OCI-LY7 (cell line): Measurements from ENCODE around the gene ANKMY1. TPM values are rescaled to one million over a fixed set of nuclear protein-coding genes. Genes with fewer than 3 reads are reported as not detected.
"Not testable (repeated sequence)": the region's sequence is repeated elsewhere in the genome, so short reads cannot be mapped to it uniquely, and the experiment has no call there.

Experiments
- BruUV-seq: library from RNA; stranded (reverse); fragments of 400-500 nt; replicated peaks from 2 replicates; lab custom pipeline; 2021; lab: Mats Ljungman, UMichigan
- CTCF ChIA-PET: fragments of 300-600 bp; sonication (Branson Sonifier 250); formaldehyde crosslinking; loops from one replicate; lab custom pipeline; 2022; ENCODE audit warnings: antibody characterized with exemption; ENCODE audit not compliant: unreplicated experiment; lab: Charles Lee
- POLR2A ChIA-PET: fragments of 300-600 bp; sonication (Branson Sonifier 250); formaldehyde crosslinking; loops from one replicate; lab custom pipeline; 2022; ENCODE audit warnings: antibody characterized with exemption; lab: Charles Lee
- DNase-seq: peaks from one replicate; pipeline ENCODE4 v3.0.0-alpha.2; 2015; ENCODE audit warnings: low spot score
- H2AFZ ChIP-seq: fragments of 200-600 bp; sonication (generic), shearing (Covaris generic); 2 replicates; pipeline ENCODE4 v1.6.1; 2014; ENCODE audit warnings: mild to moderate bottlenecking, antibody characterized with exemption, low read length, moderate library complexity
- H3K27ac ChIP-seq: fragments of 200-600 bp; sonication (generic); 2 replicates; pipeline ENCODE4 v1.5.1; 2014; ENCODE audit warnings: mixed run types, low read depth, mild to moderate bottlenecking, moderate library complexity, low read length, inconsistent platforms; ENCODE audit not compliant: poor library complexity, severe bottlenecking
- H3K36me3 ChIP-seq: fragments of 200-600 bp; sonication (generic); 2 replicates; pipeline ENCODE4 v1.6.1; 2014; ENCODE audit warnings: mild to moderate bottlenecking, antibody characterized with exemption, low read length, moderate library complexity, mixed read lengths; ENCODE audit not compliant: insufficient read depth
- H3K4me1 ChIP-seq: fragments of 200-600 bp; sonication (generic); 2 replicates; pipeline ENCODE4 v1.5.1; 2014; ENCODE audit warnings: mild to moderate bottlenecking, low read length; ENCODE audit not compliant: insufficient read depth, poor library complexity, severe bottlenecking
- H3K4me2 ChIP-seq: fragments of 200-600 bp; sonication (generic); 2 replicates; pipeline ENCODE4 v1.6.1; 2014; ENCODE audit warnings: mild to moderate bottlenecking, low read length
- H3K4me3 ChIP-seq: fragments of 200-600 bp; sonication (generic); 2 replicates; pipeline ENCODE4 v1.5.1; 2014; ENCODE audit warnings: mild to moderate bottlenecking, low read depth, low read length; ENCODE audit not compliant: poor library complexity, severe bottlenecking
- H3K79me2 ChIP-seq: fragments of 200-600 bp; sonication (generic); 2 replicates; pipeline ENCODE4 v1.6.1; 2016; ENCODE audit warnings: low read depth, mild to moderate bottlenecking, low read length, moderate library complexity, mixed read lengths; ENCODE audit not compliant: insufficient read depth
- H3K9me2 ChIP-seq: fragments of 200-600 bp; sonication (generic); 2 replicates; pipeline ENCODE4 v1.6.1; 2016; ENCODE audit warnings: mild to moderate bottlenecking, low read length, mixed read lengths; ENCODE audit not compliant: insufficient read depth
- H3K9me3 ChIP-seq: fragments of 200-600 bp; sonication (generic); 2 replicates; pipeline ENCODE4 v1.6.1; 2014; ENCODE audit warnings: mild to moderate bottlenecking, mixed run types, low read length, mixed read lengths
- H4K20me1 ChIP-seq: fragments of 200-600 bp; sonication (generic); 2 replicates; pipeline ENCODE4 v1.6.1; 2014; ENCODE audit warnings: mild to moderate bottlenecking, antibody characterized with exemption, low read length, moderate library complexity, mixed read lengths; ENCODE audit not compliant: insufficient read depth
- EZH2phosphoT487 ChIP-seq: fragments of 200-600 bp; sonication (generic); IDR thresholded peaks from 2 replicates; pipeline ENCODE4 v1.6.1; 2018; ENCODE audit warnings: low read depth, borderline replicate concordance, mild to moderate bottlenecking, mixed run types, antibody characterized with exemption, low read length, moderate library complexity, mixed read lengths
- intact Hi-C: fragments of 100-400 bp; cut with micrococcal nuclease; formaldehyde crosslinking; loops from one replicate; pipeline ENCODE4 v1.10.0; 2022; ENCODE audit not compliant: unreplicated experiment
- total RNA-seq, 2 experiments: library from RNA; depleted of rRNA in 1 of 2; stranded (reverse); fragments of >200 nt in 1 of 2; shearing (Covaris generic) in 1 of 2; gene quantifications; 2 replicates each; pipeline ENCODE4 v1.2.3, GENCODE V29; 2014 to 2022
- TF ChIP-seq, protein P1 (sequence below): fragments of 200-600 bp; sonication (generic); conservative IDR thresholded peaks from 2 replicates; pipeline ENCODE4 v1.5.1; 2014; ENCODE audit warnings: mild to moderate bottlenecking, antibody characterized with exemption, low read length, moderate library complexity, mixed read lengths

The ANKMY1 gene
- total RNA-seq, 2 experiments from 2014 or later = 30.6 to 65.9 TPM

DNA sequence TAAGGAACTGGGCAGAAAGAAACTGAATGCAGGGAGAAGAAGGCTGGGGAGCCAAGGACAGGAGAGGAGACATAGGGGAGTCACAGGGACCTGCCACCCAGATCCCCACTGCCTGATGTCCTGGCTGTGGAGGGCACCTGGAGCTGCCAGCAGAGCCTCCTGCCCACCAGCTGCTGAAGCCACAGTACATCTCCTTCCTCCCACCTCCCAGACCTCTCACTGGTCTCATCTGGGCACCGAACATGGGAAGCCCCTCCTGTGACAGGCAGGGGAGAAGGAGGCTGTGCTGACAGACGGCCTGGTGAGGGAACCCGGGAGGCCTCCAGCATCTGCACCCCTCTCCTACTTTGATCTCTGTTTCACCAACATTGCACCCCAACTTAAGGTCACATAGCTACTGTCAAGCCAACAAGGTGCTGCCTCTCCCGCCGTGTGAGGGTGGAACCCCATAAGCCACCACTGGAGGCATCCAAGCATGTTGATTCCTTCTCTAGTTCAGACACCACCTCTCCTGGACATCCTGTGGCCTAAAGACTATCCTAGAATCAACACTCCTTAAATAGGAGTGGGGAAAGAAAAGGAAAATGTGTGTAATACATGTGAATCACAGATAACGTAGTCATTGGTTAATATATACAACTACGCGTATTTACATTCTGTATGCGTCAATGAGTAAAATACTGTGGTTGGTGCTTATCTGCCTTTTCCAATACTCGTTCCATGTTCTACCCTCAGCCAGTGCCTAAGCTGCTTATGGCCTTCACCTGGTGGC, 7.0 kb upstream of the ANKMY1 start:
- Histone ChIP-seq H2AFZ (no peak overlapping the region), H3K36me3 (peaks cover 20% of the 10 kb centered on the region), H3K9me2 (no peaks in the 10 kb centered on the region), H3K4me1 (peaks cover 58% of the 10 kb centered on the region), H3K4me3 (peak overlapping the region; percentile 72), H4K20me1 (no peaks in the 10 kb centered on the region), H3K9me3 (no peaks in the 10 kb centered on the region), H3K79me2 (peaks cover 18% of the 10 kb centered on the region; the same call in 1 of the 2 replicates), H3K4me2 (peak overlapping the region; percentile 100), H3K27ac (peak overlapping the region; percentile 84)
- DNase-seq = peak; percentile 43
- POLR2A ChIA-PET = interaction anchor here (2.4 to 4.6 kb wide), 3 partner anchors 15 to 21 kb away, joined by 12 to 59 read pairs (median 37); partner anchors contain the start of gene CAPN10
- CTCF ChIA-PET = interaction anchor here (2.3 kb wide), 1 partner anchor 51 kb away, joined by 16 read pairs; no protein-coding TSS in a partner anchor
- intact Hi-C loops = loop anchor here (5.0 kb wide), 1 partner anchor 1138 kb away; the partner anchor contains the start of gene ING5
- BruUV-seq = no TSS peak
- TF ChIP-seq, protein P1, sequence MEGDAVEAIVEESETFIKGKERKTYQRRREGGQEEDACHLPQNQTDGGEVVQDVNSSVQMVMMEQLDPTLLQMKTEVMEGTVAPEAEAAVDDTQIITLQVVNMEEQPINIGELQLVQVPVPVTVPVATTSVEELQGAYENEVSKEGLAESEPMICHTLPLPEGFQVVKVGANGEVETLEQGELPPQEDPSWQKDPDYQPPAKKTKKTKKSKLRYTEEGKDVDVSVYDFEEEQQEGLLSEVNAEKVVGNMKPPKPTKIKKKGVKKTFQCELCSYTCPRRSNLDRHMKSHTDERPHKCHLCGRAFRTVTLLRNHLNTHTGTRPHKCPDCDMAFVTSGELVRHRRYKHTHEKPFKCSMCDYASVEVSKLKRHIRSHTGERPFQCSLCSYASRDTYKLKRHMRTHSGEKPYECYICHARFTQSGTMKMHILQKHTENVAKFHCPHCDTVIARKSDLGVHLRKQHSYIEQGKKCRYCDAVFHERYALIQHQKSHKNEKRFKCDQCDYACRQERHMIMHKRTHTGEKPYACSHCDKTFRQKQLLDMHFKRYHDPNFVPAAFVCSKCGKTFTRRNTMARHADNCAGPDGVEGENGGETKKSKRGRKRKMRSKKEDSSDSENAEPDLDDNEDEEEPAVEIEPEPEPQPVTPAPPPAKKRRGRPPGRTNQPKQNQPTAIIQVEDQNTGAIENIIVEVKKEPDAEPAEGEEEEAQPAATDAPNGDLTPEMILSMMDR = peak; percentile 37; the same call in 1 of the 2 replicates
- TF ChIP-seq EZH2phosphoT487 = no peak

DNA sequence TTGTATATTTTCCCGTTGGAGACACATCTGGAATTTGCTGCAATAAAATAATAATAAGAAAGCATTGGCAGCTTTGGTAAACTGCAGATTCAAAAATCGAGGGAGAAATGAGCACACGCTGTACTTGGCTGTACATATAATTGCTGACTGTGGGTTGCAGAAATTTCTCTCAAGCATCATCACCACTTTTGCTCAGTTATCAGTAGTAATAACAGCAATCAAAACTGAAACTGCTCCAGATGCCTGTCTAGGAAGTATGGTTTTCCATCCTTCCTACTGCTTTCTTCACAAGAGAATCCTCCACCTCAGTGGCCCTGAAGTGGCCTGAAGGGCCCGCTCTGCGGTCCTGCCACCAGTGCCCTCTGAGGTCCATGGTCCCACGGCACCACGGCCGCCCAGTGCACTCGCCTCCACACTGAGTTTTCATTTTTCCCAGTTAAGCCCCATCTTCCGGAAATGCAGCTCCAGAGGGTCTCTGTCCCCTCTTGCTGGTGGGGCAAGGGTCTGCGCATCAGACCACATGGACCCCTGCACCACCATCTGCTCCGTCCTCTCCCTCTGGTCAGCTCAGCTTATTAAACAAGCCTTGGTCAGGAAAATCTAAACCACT, 6.3 kb upstream of the ANKMY1 start:
- H3K4me2 ChIP-seq = no peak overlapping the region
- BruUV-seq = no TSS peak

DNA sequence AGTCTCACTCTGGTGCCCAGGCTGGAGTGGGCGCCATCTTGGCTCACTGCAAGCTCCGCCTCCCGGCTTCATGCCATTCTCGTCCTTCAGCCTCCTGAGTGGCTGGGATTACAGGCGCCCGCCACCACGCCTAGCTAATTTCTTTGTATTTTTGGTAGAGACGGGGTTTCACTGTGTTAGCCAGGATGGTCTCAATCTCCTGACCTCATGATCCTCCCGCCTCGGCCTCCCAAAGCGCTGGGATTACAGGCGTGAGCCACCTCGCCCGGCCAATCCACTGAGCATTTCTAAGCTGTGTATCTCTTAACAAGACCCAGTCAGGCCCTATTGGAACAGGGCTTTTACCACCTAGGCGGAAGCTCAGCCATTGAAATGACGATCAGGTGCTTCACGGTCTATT, 5.4 kb upstream of the ANKMY1 start:
- peaks cover 68% of the 10 kb centered on the region for H3K4me1 ChIP-seq
- H3K4me2 ChIP-seq, H3K4me3 ChIP-seq, DNase-seq, CTCF ChIA-PET, H3K9me2 ChIP-seq, BruUV-seq, H3K9me3 ChIP-seq, H4K20me1 ChIP-seq, H2AFZ ChIP-seq, H3K27ac ChIP-seq: not testable (repeated sequence)
- POLR2A ChIA-PET = interaction anchor here (0.7 to 4.6 kb wide), 2 partner anchors 23 to 208 kb away, joined by 4 to 37 read pairs; partner anchors contain the start of gene CAPN10
- intact Hi-C loops = loop anchor here (5.0 kb wide), 1 partner anchor 1139 kb away; the partner anchor contains the start of gene ING5
- H3K79me2 ChIP-seq = peaks cover 27% of the 10 kb centered on the region; the same call in 1 of the 2 replicates
- peaks cover 33% of the 10 kb centered on the region for H3K36me3 ChIP-seq

More for the DNA sequence above, 6.3 kb upstream of the ANKMY1 start:
- H3K36me3 ChIP-seq = peaks cover 24% of the 10 kb centered on the region
- H2AFZ ChIP-seq = no peak overlapping the region
- peaks cover 60% of the 10 kb centered on the region for H3K4me1 ChIP-seq
- POLR2A ChIA-PET = interaction anchor here (4.6 kb wide), 1 partner anchor 22 kb away, joined by 37 read pairs; the partner anchor contains the start of gene CAPN10
- no peak for DNase-seq
- no peaks in the 10 kb centered on the region for H3K9me2 ChIP-seq
- CTCF ChIA-PET = interaction anchor here (2.3 kb wide), 1 partner anchor 50 kb away, joined by 16 read pairs; no protein-coding TSS in a partner anchor
- H3K4me3 ChIP-seq = no peak overlapping the region
- H3K79me2 ChIP-seq = peaks cover 18% of the 10 kb centered on the region; the same call in 1 of the 2 replicates
- no peaks in the 10 kb centered on the region for H3K9me3 ChIP-seq
- peak overlapping the region; percentile 84 for H3K27ac ChIP-seq
- no peaks in the 10 kb centered on the region for H4K20me1 ChIP-seq
- intact Hi-C loops = loop anchor here (5.0 kb wide), 1 partner anchor 1138 kb away; the partner anchor contains the start of gene ING5
- no peak for TF ChIP-seq EZH2phosphoT487
- TF ChIP-seq, protein P1 = no peak
